RKO (cell line): ENCODE results near the gene PRF1.
"Not testable (repeated sequence)": the region's sequence is repeated elsewhere in the genome, so short reads cannot be mapped to it uniquely, and the experiment has no call there.

Source experiments
- DNase-seq: peaks from one replicate; pipeline ENCODE4 v3.0.0-alpha.2; 2016; ENCODE audit warnings: low spot score

Gene PRF1

DNA sequence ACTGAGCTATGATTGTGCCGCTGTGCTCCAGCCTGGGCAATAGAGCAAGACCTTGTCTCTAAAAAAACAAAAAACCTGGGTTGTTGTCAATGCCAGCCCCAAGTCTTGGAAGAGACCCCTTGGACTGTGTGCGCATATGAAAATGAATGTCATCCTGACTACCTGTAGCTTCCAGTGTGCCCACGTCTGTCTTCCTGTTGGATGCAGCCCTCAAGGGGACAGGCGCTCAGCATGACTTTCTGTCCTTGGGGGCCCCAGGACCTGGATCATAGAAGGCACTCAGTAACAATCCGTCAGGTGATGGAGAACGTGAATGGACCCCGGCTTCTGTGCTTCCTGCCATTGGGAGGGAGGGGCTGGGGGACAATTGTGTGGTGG, 9.0 kb downstream of the PRF1 start:
- no peak for DNase-seq

DNA sequence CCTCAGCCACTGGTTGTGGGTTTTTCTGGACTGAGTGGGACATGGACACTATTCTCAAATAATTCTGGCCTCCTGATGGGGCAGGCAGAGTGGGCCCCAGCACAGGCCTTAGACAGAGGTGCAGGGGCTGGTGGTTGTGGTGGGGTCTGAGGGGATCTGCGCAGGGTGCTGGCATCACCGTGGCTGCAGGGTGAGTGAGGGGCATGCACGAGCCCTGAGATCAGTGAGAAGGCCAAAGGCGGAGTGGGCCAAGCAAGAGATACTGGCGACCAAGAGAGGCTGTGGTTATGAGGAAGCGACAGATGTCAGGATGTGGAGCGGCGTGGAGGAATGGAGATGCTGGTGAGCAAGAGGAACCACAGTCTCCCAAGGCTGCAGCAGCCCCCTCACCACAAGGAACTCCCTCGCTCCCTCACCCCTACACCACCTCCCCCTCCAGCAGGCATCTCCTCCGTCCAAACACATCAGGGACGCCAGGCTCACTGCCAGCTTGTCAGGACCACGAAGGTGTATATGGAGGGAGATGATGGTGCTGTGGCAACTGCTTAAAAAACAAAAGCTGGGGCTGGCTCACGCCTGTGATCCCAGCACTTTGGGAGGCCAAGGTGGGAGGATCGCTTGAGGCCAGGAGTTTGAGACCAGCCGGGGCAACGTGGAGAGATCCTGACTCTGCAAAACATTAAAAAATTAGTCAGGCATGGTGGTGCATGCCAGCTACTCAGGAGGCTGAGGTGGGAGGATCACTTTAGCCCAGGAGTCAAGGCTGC, 9.6 kb downstream of the PRF1 start:
- no peak for DNase-seq

DNA sequence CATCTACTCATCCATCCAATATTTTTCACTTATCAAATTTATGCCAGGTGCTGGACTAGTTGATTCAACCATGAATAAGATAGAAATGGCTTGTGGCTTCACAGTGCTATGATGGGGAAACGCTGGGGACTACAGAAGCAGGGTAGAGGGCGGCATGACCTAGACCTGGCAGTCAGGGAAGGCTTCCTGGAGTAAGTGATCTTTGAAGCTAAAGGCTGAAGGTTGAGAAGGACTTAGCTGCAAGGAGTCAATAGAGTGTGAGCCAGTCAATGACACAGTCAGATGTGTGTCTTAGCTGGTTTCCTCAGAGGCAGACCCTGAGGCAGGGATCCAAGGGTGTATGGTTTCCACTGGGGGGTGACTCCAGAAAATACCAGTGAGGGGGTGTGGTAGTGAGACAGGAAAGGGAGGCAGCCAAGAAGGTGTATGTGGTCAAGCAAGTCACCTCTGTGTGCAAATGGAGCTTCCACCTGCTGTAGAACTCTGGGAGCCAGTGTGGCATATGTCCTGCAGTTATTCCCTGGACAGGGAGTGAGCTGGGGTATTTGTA, 10.3 kb downstream of the PRF1 start:
- DNase-seq, result no peak

DNA sequence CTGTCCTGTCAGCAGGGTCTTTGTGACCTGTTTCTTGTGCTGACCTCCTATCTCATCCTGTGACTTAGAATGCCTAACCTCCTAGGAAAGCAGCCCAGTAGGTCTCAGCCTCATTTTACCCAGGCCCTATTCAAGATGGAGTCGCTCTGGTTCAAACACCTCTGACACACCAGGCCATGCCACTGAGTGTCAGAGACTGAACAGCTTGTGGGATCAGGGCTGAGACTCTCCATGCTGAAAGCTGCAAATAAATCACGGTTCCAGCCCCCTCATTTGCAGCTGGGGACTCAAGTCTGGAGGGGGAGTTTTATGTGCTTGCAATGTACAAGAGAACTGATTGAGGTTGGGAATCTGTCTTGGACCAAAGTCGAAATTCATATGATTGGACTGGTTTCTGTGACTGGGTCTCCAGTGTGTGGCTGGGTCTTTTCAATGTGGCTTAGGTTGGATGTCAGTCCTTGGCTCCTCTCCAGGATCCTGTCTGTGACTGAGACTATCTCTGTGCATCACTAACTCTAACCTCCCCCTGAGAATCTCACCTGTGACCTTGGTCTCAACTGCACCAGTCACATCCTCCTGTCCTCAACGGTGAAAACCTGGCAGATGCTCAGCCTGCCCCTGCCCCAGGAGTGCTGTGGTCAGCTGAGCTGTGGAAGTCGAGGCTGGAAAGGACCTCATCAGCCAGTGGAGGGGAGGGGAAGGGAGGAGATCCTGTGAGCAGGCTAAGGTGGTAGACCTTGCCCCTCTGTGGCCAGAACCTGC, 11.7 kb downstream of the PRF1 start:
- no peak for DNase-seq

DNA sequence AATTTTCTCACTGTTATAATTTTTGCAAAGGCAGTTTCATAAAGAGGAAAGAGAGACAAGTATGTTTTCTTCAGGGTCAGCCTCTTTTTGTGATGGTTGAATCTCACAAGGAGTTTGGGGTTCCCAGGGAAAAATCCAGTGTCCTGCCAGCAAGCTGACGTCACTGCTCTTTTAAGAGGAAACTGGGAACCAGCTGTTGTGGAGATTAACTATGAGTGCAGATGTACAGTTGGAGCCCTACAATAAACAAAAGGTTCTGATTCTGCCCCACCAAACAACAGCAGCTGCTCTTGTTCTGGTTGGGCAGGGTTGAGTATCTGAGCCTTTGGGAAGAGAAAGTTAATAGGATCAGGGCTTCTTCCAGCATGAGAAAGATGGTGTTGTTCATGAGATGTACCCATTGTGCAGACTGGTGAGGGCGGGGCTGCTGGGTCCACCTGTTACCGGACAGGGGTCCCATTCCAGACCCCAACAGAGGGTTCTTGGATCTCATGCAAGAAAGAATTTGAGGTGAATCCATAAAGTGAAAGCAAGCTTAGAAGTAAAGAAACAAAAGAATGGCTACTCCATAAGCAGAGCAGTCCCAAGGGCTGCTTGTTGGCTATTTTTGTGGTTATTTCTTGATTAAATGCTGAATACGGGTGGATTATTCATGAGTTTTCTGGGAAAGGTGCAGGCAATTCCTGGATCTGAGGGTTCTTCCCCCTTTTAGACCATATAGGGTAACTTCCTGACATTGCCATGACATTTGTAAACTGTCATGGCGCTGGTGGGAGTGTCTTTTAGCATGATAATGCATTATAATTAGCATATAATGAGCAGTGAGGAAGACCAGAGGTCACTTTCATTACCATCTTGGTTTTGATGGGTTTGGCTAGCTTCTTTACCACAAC, 12.5 kb downstream of the PRF1 start:
- no peak for DNase-seq

DNA sequence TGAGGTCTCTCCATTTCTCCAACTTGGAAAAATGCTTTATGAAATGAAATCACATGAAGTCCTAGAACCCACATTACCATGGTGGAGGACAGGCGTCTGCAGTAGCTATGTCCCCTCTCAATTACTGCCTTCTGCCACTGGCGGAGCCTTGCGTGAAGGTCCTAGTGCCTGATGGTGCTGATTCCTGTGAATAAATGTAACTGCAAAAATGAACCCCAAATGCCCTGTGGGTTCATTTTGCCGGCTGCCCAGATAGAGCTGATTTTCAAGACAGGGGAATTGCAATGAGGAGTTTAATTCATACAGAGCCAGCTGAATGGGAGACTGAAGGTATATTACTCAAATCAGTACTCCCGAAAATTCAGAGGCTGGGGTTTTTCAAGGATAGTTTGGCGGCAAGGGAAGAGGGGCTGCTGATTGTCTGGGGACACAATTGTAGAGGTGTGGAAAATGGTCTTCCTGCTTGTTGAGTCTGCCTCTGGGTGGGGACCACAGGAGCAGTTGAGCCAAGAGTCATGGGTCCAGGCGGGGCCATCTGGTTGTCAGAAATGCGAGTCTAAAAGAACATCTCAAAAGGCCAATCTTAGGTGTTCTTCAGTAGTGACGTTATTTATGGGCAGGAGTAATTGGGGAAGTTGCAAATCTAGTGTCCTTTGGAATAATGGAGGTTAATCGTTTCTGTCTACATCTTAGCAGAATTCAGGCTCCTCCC, 13.5 kb downstream of the PRF1 start:
- no peak for DNase-seq

DNA sequence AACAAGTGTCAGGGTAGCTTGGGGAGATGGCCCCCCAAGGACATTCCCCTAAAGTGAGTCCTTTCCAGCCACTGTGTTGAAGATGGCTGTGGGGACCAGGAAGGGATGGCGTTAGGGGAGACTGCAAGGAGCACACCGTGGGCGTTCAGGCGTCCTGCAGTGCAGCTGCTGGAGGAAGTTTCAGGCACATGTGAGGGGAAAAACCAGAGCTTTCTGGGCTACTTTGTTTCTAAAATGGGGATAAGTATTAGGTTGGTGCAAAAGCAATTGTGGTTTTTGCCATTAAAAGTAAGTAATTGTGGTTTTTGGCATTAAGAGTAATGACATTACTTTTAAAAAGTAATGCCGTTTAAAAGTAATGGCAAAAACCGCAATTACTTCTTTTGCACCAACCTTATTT, 14.3 kb downstream of the PRF1 start:
- no peak for DNase-seq

DNA sequence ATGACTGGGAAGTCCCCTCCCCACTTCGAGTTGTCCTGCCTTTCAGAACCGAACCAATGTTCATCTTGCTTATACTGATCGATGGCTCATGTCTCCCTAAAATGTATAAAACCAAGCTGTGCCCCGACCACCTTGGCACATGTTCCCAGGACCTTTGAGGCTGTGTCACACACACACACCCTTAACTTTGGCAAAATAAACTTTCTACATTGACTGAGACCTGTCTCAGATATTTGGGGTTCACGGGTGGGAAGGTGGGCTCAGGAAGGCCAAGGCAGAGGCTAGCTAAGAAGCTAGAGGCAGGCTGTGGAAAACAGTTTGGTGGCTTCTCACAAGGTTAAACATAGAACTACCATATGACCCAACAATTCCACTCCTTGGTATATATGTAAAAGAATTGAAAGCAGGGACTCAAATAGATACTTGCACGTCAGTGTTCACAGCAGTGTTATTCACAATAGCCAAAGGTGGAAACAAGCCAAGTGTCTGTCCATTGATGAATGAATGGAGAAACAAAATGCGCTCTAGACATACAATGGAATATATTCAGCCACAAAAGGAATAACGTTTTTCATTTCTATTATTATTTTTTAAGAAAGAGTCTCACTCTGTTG, 15.4 kb downstream of the PRF1 start:
- DNase-seq, result no peak

DNA sequence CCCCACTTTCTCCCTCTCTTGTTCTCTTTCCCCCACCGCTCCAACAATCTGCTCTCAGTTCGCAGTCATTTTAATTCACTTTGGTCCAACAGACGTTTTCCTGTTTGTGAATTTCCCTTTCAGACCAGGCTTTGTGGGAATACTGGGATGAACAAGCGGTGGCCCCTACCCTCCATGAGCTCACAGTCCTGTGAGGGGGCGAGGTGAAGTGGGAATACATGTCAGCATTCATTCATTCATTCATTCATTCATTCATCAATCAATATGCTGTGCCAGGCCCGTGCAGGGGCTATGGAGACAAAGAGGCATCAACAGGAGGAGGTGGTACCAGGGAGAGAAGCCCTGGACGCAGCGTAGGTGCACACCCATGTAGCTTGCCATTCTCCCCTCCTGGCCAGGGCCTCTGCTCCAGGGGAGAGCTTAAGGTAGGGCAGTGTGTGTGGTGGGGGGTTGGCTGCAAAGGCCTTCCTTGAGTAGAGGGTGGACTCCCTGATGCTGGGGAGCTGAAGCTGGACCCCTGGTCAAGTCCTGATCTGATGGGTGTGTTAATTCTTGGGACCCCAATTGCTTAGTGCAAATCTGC, 16.1 kb downstream of the PRF1 start:
- DNase-seq, result no peak

DNA sequence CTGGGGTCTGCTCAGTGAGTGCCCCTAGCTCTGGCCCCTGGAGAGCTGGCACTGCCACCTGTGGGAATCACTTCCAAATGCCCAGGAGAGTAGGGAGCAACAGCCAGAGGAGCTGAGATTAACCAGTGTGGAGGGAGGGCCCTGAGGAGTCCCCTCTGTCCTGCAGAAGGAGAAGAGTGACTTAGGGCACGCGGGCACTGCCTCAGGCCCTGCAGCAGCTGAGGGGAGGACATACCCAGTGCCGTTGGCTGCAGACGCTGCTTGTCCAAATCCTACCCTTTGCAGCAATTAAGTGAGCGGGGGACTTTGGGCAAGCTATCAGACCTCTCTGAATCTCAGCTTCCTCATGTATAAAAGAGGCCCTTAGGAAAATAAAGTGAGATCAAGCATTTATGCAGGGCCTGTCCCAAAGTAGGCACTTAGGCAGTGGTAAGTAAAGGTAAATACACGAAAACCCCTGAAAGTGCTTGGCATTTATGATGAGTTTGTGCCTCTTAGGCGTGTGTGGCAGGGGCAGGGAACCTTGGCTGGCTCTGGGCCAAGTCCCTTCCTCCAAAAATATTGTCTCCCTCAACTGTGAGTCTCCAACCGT, 16.9 kb downstream of the PRF1 start:
- no peak for DNase-seq

DNA sequence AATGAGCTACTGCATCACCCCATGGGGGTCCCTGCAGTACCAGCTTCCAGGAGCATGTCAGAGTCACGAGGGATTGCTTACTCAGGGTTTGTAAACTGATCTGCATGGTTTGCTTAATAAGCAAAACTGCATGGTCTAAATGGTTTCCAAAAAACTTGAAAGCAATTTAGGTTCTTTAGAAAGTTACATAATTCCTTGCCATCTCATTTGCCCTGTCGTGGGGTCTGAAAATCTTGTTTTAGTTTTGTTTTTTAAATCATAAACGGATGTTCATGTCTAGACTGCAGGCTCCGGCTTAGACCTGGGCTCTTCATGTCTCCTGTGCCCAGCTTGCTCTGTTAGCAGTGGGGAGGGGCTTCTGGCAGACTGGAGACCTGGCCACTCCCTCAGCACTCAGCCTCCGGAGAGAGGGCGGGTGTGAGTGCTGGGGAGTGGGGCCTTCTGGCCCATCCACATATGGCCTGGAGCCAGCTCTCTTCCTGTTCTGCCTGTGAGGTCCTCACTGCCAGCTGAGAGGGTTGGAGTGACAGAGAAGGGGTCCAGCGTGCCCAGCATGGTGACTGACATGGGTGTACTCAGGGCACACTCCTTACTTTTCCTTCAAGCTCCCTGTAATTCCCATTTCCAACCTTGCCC, 17.5 kb downstream of the PRF1 start:
- no peak for DNase-seq

DNA sequence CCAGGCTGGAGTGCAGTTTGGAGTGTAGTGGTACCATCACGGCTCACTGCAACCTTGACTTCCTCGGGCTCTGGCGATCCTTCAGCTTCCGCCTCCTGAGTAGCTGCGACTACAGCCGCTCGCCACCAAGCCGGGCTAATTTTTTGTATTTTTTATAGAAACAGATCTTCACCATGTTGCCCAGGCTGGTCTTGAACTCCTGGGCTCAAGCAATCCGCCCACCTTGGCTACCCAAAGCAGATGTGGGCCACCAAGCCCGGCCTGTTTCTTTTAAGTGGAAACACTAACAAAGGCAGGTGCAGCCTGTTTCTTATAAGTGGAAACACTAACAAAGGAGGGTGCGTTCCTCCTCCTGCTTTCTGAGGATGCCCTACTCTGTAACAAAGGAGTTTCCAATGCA, 18.2 kb downstream of the PRF1 start:
- no peak for DNase-seq

DNA sequence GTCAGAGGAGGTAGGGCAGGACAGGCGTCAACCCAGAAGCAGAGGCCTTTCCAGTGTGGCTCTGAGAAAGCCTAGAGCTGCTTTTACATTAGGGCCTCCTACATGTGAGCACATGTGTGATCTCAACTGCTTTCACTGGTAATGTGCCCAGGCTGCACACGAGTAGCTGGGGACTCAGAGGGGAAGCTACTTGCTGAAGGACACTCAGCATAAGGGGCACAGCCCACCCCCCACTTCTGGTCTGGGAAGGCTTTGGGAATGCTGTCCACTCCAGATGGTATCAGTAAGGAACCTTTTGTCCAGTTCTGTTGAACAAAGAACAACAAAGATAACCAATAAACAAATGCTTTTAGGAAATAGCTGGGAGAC, 18.9 kb downstream of the PRF1 start:
- DNase-seq, result no peak

DNA sequence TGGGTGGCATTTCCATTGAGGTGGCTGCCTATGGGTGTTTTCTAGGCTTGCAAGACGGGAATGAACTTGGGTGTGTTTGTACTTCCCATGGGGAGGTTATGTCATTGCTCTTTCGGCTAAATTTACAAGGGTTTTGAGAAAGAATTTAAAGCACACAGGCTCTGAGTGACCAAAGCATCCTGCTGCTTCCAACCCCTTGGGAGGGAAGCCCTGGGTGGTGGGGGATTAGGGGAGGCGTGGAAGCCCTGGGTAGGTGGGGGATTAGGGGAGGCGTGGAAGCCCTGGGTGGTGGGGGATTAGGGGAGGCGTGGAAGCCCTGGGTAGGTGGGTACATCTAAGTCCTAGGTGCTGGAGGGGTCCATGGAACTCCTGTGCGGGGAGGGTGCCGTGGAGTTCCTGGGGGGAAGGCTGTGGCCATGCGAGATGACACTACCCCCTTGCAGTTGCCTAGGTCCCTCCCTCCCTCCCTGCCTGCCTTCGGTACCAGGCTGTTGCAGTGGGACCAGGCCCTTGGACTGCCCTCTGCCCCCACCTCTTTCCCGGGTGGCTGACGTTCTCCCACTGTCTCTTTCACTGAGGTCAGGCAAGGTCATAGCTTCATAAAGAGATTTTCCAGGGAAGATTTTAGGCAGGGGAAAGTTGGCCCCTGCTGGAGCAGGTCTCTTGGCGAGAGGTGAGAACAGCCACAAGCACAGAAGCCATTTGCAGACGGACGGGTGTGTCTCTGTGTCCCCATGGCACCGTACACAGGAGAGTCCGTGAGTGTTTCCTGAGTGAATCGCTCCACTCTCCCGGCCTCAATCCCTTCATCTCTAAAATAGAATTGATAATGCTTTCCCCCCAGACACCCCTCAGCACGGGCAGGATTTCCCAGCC, 19.5 kb downstream of the PRF1 start:
- no peak for DNase-seq

DNA sequence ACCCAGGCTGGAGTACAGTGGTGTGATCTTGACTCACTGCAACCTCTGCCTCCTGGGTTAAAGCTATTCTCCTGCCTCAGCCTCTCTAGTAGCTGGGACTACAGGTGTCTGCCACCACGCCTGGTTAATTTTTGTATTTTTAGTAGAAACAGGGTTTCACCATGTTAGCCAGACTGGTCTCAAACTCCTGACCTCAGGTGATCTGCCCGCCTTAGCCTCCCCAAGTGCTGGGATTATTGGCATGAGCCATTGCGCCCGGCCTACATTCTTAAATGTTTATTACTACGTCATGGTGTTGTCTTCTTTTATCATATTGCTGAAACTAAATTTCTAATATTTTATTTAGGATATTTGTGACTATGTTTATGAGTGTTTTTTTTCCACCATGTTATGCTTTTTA, 21.4 kb downstream of the PRF1 start:
- DNase-seq, result not testable (repeated sequence)

DNA sequence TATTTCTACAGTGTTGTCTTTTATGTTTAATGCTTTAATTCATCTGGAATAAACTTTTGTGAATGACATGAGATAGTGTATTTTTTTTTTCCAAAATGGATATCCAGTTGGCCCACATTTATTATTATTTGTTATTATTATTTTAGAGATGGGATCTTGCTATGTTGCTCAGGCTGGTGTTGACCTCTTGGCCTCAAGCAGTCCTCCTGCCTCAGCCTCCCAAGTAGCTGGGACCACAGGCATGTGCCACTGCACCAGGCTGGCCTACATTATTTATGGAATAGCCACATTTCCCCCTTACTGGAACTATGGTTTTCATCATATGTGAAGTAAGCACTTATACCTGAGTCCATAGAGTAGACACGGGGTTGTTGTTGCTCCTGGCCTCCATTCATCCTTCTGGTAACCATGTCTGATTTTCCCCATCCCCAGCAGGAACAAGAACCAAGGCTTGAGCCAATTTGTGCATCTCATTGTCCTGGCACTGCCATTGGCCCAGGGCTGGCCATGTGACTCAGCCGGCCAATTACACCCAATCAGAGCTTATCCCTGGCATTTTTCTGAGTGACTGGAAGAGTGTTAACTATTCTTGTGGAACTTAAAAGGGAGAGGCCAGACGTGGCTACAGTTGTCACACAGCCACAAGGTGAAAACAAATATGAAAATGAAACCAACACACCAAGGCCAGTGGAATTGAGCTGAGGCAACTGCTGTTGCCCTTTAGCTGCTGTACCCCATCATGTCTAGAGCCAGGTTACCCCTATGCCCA, 23.1 kb downstream of the PRF1 start:
- no peak for DNase-seq

DNA sequence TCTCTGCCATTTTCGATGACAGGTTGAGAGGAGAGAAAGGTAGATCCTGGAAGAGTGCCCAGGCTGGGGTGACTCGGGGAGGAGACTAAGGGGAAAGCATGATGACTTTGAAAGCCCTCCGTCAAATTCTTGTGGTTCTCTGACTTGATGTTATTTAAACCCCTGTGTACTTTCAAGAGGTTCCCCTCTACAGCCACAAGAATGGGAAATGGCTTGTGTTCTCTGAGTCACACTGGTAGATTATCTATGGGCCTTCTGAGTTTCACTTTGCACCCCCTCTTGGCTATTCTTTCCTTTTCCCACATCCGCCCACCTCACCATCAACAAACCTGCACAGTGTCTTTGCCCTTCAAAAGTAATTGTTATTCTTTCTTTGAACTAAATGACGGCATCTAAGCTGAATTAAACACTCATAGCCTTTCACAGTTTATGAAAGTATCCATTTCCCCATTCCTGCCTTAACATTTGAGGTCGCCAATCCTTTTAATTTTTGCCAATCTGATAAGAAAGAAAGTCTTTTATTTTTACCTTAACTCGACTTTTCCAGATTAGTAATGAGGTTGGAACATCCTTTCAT, 24.1 kb downstream of the PRF1 start:
- DNase-seq, result no peak
